ENCODE measurements around the gene ATE1.
"Not testable (repeated sequence)": the region's sequence is repeated elsewhere in the genome, so short reads cannot be mapped to it uniquely, and the experiment has no call there.

The ATE1 gene

GRCh38 chr10:121927841-121928527, at the start of gene ATE1:
TSS of gene ATE1 (minus strand) at chr10:121928031. CDS start at chr10:121927949, 82 bp downstream.
- TF ChIP-seq, protein P1, sequence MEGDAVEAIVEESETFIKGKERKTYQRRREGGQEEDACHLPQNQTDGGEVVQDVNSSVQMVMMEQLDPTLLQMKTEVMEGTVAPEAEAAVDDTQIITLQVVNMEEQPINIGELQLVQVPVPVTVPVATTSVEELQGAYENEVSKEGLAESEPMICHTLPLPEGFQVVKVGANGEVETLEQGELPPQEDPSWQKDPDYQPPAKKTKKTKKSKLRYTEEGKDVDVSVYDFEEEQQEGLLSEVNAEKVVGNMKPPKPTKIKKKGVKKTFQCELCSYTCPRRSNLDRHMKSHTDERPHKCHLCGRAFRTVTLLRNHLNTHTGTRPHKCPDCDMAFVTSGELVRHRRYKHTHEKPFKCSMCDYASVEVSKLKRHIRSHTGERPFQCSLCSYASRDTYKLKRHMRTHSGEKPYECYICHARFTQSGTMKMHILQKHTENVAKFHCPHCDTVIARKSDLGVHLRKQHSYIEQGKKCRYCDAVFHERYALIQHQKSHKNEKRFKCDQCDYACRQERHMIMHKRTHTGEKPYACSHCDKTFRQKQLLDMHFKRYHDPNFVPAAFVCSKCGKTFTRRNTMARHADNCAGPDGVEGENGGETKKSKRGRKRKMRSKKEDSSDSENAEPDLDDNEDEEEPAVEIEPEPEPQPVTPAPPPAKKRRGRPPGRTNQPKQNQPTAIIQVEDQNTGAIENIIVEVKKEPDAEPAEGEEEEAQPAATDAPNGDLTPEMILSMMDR (IDR thresholded peaks at IDR 0.05; ENCODE audit: low read depth, low read length, missing control alignments), result no peak
- DNase-seq (ENCODE audit: extremely low read depth, low read depth), result peak; percentile 67
- peak within 1 kb of the TSS; percentile 92 for H3K4me3 ChIP-seq (replicated peaks; ENCODE audit: low read depth, low read length)

- TF ChIP-seq, protein P1 (IDR thresholded peaks at IDR 0.05; ENCODE audit: low read depth, low read length, missing control alignments), result no peak
- H3K4me3 ChIP-seq (replicated peaks; ENCODE audit: low read depth, low read length), result no peak overlapping the region
- no peak for DNase-seq (ENCODE audit: extremely low read depth, low read depth)
These were observed 48.8 kb upstream of the ATE1 start for GRCh38 chr10:121976607-121977006.

GRCh38 chr10:121975295-121976086, 47.7 kb upstream of the ATE1 start:
- peak overlapping the region; percentile 79 for H3K4me3 ChIP-seq (replicated peaks; ENCODE audit: low read depth, low read length)
- DNase-seq (ENCODE audit: extremely low read depth, low read depth), result no peak
- TF ChIP-seq, protein P1 (IDR thresholded peaks at IDR 0.05; ENCODE audit: low read depth, low read length, missing control alignments), result peak; percentile 62

GRCh38 chr10:121974535-121975294, 46.9 kb upstream of the ATE1 start, which contains the start of gene NSMCE4A:
TSS of gene NSMCE4A (minus strand) at chr10:121975217. CDS start at chr10:121975165, 52 bp downstream.
- no peak for DNase-seq (ENCODE audit: extremely low read depth, low read depth)
- peak within 1 kb of the TSS; percentile 79 for H3K4me3 ChIP-seq (replicated peaks; ENCODE audit: low read depth, low read length)
- TF ChIP-seq, protein P1 (IDR thresholded peaks at IDR 0.05; ENCODE audit: low read depth, low read length, missing control alignments), result no peak

- no peak for DNase-seq (ENCODE audit: extremely low read depth, low read depth)
- peak overlapping the region; percentile 79 for H3K4me3 ChIP-seq (replicated peaks; ENCODE audit: low read depth, low read length)
- TF ChIP-seq, protein P1 (IDR thresholded peaks at IDR 0.05; ENCODE audit: low read depth, low read length, missing control alignments), result no peak
These were observed 46.2 kb upstream of the ATE1 start for GRCh38 chr10:121974019-121974534.

DNA sequence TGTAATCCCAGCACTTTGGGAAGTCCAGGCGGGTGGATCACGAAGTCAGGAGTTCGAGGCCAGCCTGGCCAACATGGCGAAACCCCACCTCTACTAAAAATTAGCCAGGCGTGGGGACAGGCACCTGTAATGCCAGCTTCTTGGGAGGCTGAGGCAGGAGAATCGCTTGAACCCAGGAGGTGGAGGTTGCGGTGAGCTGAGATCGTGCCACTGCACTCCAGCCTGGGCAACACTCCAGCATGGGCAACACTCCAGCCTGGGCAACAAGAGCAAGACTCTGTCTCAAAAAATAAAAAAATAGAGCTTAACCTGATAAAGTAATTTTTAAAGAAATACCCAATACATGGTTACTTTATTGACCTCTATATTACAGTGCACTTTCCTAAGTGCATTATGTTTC, 41.3 kb upstream of the ATE1 start:
- not testable (repeated sequence) for DNase-seq (ENCODE audit: extremely low read depth, low read depth); H3K4me3 ChIP-seq (replicated peaks; ENCODE audit: low read depth, low read length)

Measured in HFF-Myc (cell line).